ENCODE measurements around the gene PLXDC2.
"Not testable (repeated sequence)": the region's sequence is repeated elsewhere in the genome, so short reads cannot be mapped to it uniquely, and the experiment has no call there.

PLXDC2 gene

GRCh38 chr10:20185116-20185515 is 368.9 kb downstream of the PLXDC2 start:
- H4K20me1 ChIP-seq (ENCODE audit: insufficient read depth, low read length): no peaks in the 10 kb centered on the region
- no peaks in the 10 kb centered on the region for H3K36me3 ChIP-seq (ENCODE audit: insufficient read depth, low read length)
- H3K9me3 ChIP-seq (ENCODE audit: insufficient read depth, low read length, severe bottlenecking): no peaks in the 10 kb centered on the region
- H3K4me2 ChIP-seq (ENCODE audit: insufficient read depth, low read length): no peak overlapping the region
- H3K4me1 ChIP-seq (ENCODE audit: insufficient read depth, low read length): no peaks in the 10 kb centered on the region
- no peaks in the 10 kb centered on the region for H3K79me2 ChIP-seq (ENCODE audit: insufficient read depth, low read length)
- no peak overlapping the region for H3K27ac ChIP-seq (ENCODE audit: low read length)
- H3K4me3 ChIP-seq (ENCODE audit: low read depth in 1 of 2, low read length in 2 of 2): no peak overlapping the region
- no peak for DNase-seq
- no peak overlapping the region for H2AFZ ChIP-seq (ENCODE audit: low read depth, low read length)
- H3K9ac ChIP-seq (ENCODE audit: low read depth, low read length): no peak overlapping the region
- no peaks in the 10 kb centered on the region for H3K27me3 ChIP-seq (ENCODE audit: insufficient read depth, low read length, poor library complexity)
- no peak for ATAC-seq (ENCODE audit: insufficient read depth, low read depth)
- TF ChIP-seq CTCF (IDR thresholded peaks at IDR 0.05; ENCODE audit: borderline replicate concordance, extremely low read depth, low read length, poor library complexity, severe bottlenecking) (no peak), EZH2 (IDR thresholded peaks at IDR 0.05; ENCODE audit: borderline replicate concordance, low read depth, low read length, severe bottlenecking) (no peak)

- not testable (repeated sequence) for H3K36me3 ChIP-seq (ENCODE audit: insufficient read depth, low read length); ATAC-seq (ENCODE audit: insufficient read depth, low read depth); H3K79me2 ChIP-seq (ENCODE audit: insufficient read depth, low read length); H3K9me3 ChIP-seq (ENCODE audit: insufficient read depth, low read length, severe bottlenecking); H3K27me3 ChIP-seq (ENCODE audit: insufficient read depth, low read length, poor library complexity); H3K4me1 ChIP-seq (ENCODE audit: insufficient read depth, low read length); H3K4me2 ChIP-seq (ENCODE audit: insufficient read depth, low read length); H3K27ac ChIP-seq (ENCODE audit: low read length); H3K9ac ChIP-seq (ENCODE audit: low read depth, low read length); DNase-seq; H4K20me1 ChIP-seq (ENCODE audit: insufficient read depth, low read length); H2AFZ ChIP-seq (ENCODE audit: low read depth, low read length); H3K4me3 ChIP-seq (ENCODE audit: low read depth in 1 of 2, low read length in 2 of 2)
These were observed 375.2 kb downstream of the PLXDC2 start for GRCh38 chr10:20191392-20191791.

- no peak overlapping the region for H3K4me3 ChIP-seq (ENCODE audit: low read depth in 1 of 2, low read length in 2 of 2)
- H3K4me1 ChIP-seq (ENCODE audit: insufficient read depth, low read length): no peaks in the 10 kb centered on the region
- no peak for ATAC-seq (ENCODE audit: insufficient read depth, low read depth)
- no peak for DNase-seq
- no peak overlapping the region for H3K4me2 ChIP-seq (ENCODE audit: insufficient read depth, low read length)
- no peaks in the 10 kb centered on the region for H3K36me3 ChIP-seq (ENCODE audit: insufficient read depth, low read length)
- no peaks in the 10 kb centered on the region for H3K9me3 ChIP-seq (ENCODE audit: insufficient read depth, low read length, severe bottlenecking)
- H2AFZ ChIP-seq (ENCODE audit: low read depth, low read length): no peak overlapping the region
- H3K27me3 ChIP-seq (ENCODE audit: insufficient read depth, low read length, poor library complexity): no peaks in the 10 kb centered on the region
- H3K9ac ChIP-seq (ENCODE audit: low read depth, low read length): no peak overlapping the region
- H3K27ac ChIP-seq (ENCODE audit: low read length): no peak overlapping the region
- H3K79me2 ChIP-seq (ENCODE audit: insufficient read depth, low read length): no peaks in the 10 kb centered on the region
- H4K20me1 ChIP-seq (ENCODE audit: insufficient read depth, low read length): no peaks in the 10 kb centered on the region
- TF ChIP-seq CTCF (IDR thresholded peaks at IDR 0.05; ENCODE audit: borderline replicate concordance, extremely low read depth, low read length, poor library complexity, severe bottlenecking) (no peak), EZH2 (IDR thresholded peaks at IDR 0.05; ENCODE audit: borderline replicate concordance, low read depth, low read length, severe bottlenecking) (no peak)
These were observed 378.8 kb downstream of the PLXDC2 start for GRCh38 chr10:20195076-20195475.

- H3K36me3 ChIP-seq (ENCODE audit: insufficient read depth, low read length): no peaks in the 10 kb centered on the region
- H3K4me2 ChIP-seq (ENCODE audit: insufficient read depth, low read length): no peak overlapping the region
- TF ChIP-seq EZH2 (IDR thresholded peaks at IDR 0.05; ENCODE audit: borderline replicate concordance, low read depth, low read length, severe bottlenecking) (no peak), CTCF (IDR thresholded peaks at IDR 0.05; ENCODE audit: borderline replicate concordance, extremely low read depth, low read length, poor library complexity, severe bottlenecking) (no peak)
- ATAC-seq (ENCODE audit: insufficient read depth, low read depth) (no peak), DNase-seq (no peak)
- H3K27ac ChIP-seq (ENCODE audit: low read length): no peak overlapping the region
- H3K79me2 ChIP-seq (ENCODE audit: insufficient read depth, low read length): no peaks in the 10 kb centered on the region
- no peaks in the 10 kb centered on the region for H3K9me3 ChIP-seq (ENCODE audit: insufficient read depth, low read length, severe bottlenecking)
- no peaks in the 10 kb centered on the region for H4K20me1 ChIP-seq (ENCODE audit: insufficient read depth, low read length)
- no peaks in the 10 kb centered on the region for H3K4me1 ChIP-seq (ENCODE audit: insufficient read depth, low read length)
- no peak overlapping the region for H2AFZ ChIP-seq (ENCODE audit: low read depth, low read length)
- H3K9ac ChIP-seq (ENCODE audit: low read depth, low read length): no peak overlapping the region
- H3K27me3 ChIP-seq (ENCODE audit: insufficient read depth, low read length, poor library complexity): no peaks in the 10 kb centered on the region
- H3K4me3 ChIP-seq (ENCODE audit: low read depth in 1 of 2, low read length in 2 of 2): no peak overlapping the region
These were observed 384.5 kb downstream of the PLXDC2 start for GRCh38 chr10:20200758-20201157.

Measured in DND-41 (cell line).